Measurements from ENCODE around the gene MYO19.
"Not testable (repeated sequence)": the region's sequence is repeated elsewhere in the genome, so short reads cannot be mapped to it uniquely, and the experiment has no call there.

Gene MYO19

GRCh38 chr17:36498560-36499300 lies 35.9 kb downstream of the MYO19 start:
- no peak for DNase-seq

GRCh38 chr17:36498155-36498554 lies 36.5 kb downstream of the MYO19 start:
- DNase-seq: no peak

GRCh38 chr17:36496018-36496789 lies 38.5 kb downstream of the MYO19 start:
- DNase-seq: no peak

- no peak for DNase-seq
Measured at GRCh38 chr17:36495076-36495578, 39.5 kb downstream of the MYO19 start.

- no peak for DNase-seq
Measured at GRCh38 chr17:36494674-36495073, 40.0 kb downstream of the MYO19 start.

GRCh38 chr17:36493956-36494355 lies 40.7 kb downstream of the MYO19 start:
- DNase-seq: no peak

- DNase-seq: peak; percentile 94
Measured at GRCh38 chr17:36486204-36487194, 48.2 kb downstream of the MYO19 start, which contains the start of gene ZNHIT3. ZNHIT3 (plus strand) TSS chr17:36486681; CDS start chr17:36486700, 19 bp downstream.

GRCh38 chr17:36485805-36486203 lies 48.9 kb downstream of the MYO19 start:
- DNase-seq: no peak

- no peak for DNase-seq
Measured at GRCh38 chr17:36485027-36485426, 49.6 kb downstream of the MYO19 start.

- DNase-seq: not testable (repeated sequence)
Measured at GRCh38 chr17:36484021-36484420, 50.6 kb downstream of the MYO19 start.

- DNase-seq: peak; percentile 90
Measured at GRCh38 chr17:36482611-36483504, 51.8 kb downstream of the MYO19 start.

- DNase-seq: no peak
Measured at GRCh38 chr17:36481829-36482228, 52.8 kb downstream of the MYO19 start.

- no peak for DNase-seq
Measured at GRCh38 chr17:36475346-36475970, 59.2 kb downstream of the MYO19 start.

- no peak for DNase-seq
Measured at GRCh38 chr17:36474571-36474970, 60.1 kb downstream of the MYO19 start.

- DNase-seq: no peak
Measured at GRCh38 chr17:36470499-36470898, 64.2 kb downstream of the MYO19 start.

- DNase-seq: no peak
Measured at GRCh38 chr17:36469733-36470132, 64.9 kb downstream of the MYO19 start.

GRCh38 chr17:36468903-36469635 lies 65.6 kb downstream of the MYO19 start:
- DNase-seq: no peak

- no peak for DNase-seq
Measured at GRCh38 chr17:36464765-36465088, 69.9 kb downstream of the MYO19 start.

- DNase-seq: peak; percentile 82
Measured at GRCh38 chr17:36463916-36464764, 70.5 kb downstream of the MYO19 start.
